ENCODE results near the gene C1QTNF5. TPM values are rescaled to one million over a fixed set of nuclear protein-coding genes. Genes with fewer than 3 reads are reported as not detected.

Gene C1QTNF5
- total and polyA plus RNA-seq, 7 experiments from 2014 or later, result not detected

- Histone ChIP-seq H3K4me3 (ENCODE audit: low read length) (no peak overlapping the region), H3K9me3 (ENCODE audit: control insufficient read depth in 2 of 3, low read length in 3 of 3) (no peaks in the 10 kb centered on the region), H3K36me3 (ENCODE audit: control insufficient read depth in 2 of 3, insufficient read depth in 3 of 3, low read length in 3 of 3) (no peaks in the 10 kb centered on the region), H3K27me3 (ENCODE audit: control insufficient read depth in 2 of 2, insufficient read depth in 2 of 2, low read length in 2 of 2) (no peaks in the 10 kb centered on the region), H3K4me1 (ENCODE audit: control insufficient read depth in 2 of 2, insufficient read depth in 2 of 2, low read length in 2 of 2) (peaks cover 12 to 18% of the 10 kb centered on the region in 2 donors), H3K27ac (ENCODE audit: low read depth, low read length) (no peak overlapping the region)
- Mint-ChIP-seq H3K27ac (peak overlapping the region in 1 of 9 donors; percentile 19), H3K27me3 (peaks cover 0 to 9% (median 0%) of the 10 kb centered on the region in 5 donors), H3K4me3 (no peak overlapping the region), H3K4me1 (peaks cover 0 to 22% (median 10%) of the 10 kb centered on the region in 7 donors), H3K9me3 (peaks cover 0 to 2% (median 0%) of the 10 kb centered on the region in 11 donors), H3K36me3 (no peaks in the 10 kb centered on the region)
- intact Hi-C loops (cut with micrococcal nuclease), result no loop called here
- CTCF ChIA-PET, result no interaction called here
- ATAC-seq, result no peak
- POLR2A ChIA-PET, result interaction anchor here (0.6 kb wide), 1 partner anchor 275 kb away, joined by 4 read pairs; no protein-coding TSS in a partner anchor
- DNase-seq, result no peak
These were observed 36.6 kb upstream of the C1QTNF5 start for GRCh38 chr11:119377112-119377901.

DNA sequence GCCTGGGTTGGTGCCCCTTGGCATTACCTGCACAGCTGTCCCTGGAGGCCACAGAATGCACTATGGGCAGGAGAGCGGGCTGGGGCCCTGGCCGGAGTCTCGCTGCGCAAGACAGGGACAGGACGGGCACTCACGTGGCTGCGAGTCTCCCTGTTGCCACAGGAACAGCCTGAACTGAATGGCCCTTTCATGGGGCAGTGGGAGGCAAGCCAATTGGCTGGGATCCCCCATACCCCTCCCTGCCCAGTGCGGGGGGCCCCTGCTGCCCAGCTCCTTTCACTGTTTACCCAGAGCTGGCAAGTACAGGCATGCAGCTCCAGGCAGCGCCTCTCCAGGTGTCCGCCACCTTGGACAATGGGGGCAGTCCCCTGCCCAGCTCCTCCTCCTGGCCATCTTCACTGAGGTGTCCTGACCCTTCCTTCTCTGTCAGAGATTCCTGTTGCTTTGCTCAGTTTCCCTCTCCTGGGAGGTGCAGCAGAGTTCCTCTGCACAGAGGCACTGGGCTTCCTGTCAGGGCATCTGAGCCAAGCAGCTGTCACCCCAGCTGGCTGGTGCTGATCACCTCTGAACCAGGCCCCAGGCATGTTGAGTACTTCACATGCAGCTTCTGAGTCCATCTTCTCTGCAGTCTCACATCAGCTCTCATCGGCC is 35.6 kb upstream of the C1QTNF5 start:
- intact Hi-C loops (cut with micrococcal nuclease), result no loop called here
- no peak overlapping the region for H3K4me3 Mint-ChIP-seq
- H3K36me3 ChIP-seq (ENCODE audit: control insufficient read depth in 2 of 3, insufficient read depth in 3 of 3, low read length in 3 of 3), result no peaks in the 10 kb centered on the region
- H3K4me1 Mint-ChIP-seq, result peaks cover 0 to 17% (median 6%) of the 10 kb centered on the region in 7 donors
- H3K9me3 ChIP-seq (ENCODE audit: control insufficient read depth in 2 of 3, low read length in 3 of 3), result no peaks in the 10 kb centered on the region
- no peaks in the 10 kb centered on the region for H3K27me3 ChIP-seq (ENCODE audit: control insufficient read depth in 2 of 2, insufficient read depth in 2 of 2, low read length in 2 of 2)
- DNase-seq (no peak), ATAC-seq (no peak)
- no peak overlapping the region for H3K27ac ChIP-seq (ENCODE audit: low read depth, low read length)
- no peak overlapping the region for H3K4me3 ChIP-seq (ENCODE audit: low read length)
- H3K27ac Mint-ChIP-seq, result peak overlapping the region in 1 of 9 donors; percentile 25
- H3K27me3 Mint-ChIP-seq, result peaks cover 0 to 6% (median 3%) of the 10 kb centered on the region in 5 donors
- no peaks in the 10 kb centered on the region for H3K9me3 Mint-ChIP-seq
- peaks cover 5 to 11% of the 10 kb centered on the region in 2 donors for H3K4me1 ChIP-seq (ENCODE audit: control insufficient read depth in 2 of 2, insufficient read depth in 2 of 2, low read length in 2 of 2)
- ChIA-PET CTCF (interaction anchor here (0.6 to 0.7 kb wide), 2 partner anchors 23 to 70 kb away, joined by 3 read pairs; no protein-coding TSS in a partner anchor), POLR2A (interaction anchor here (0.6 kb wide), 1 partner anchor 274 kb away, joined by 4 read pairs; no protein-coding TSS in a partner anchor)
- no peaks in the 10 kb centered on the region for H3K36me3 Mint-ChIP-seq

GRCh38 chr11:119375337-119376196 is 34.9 kb upstream of the C1QTNF5 start:
- Mint-ChIP-seq H3K4me3 (no peak overlapping the region), H3K27me3 (peaks cover 0 to 10% (median 4%) of the 10 kb centered on the region in 5 donors), H3K27ac (no peak overlapping the region), H3K9me3 (no peaks in the 10 kb centered on the region), H3K36me3 (no peaks in the 10 kb centered on the region), H3K4me1 (peaks cover 0 to 10% (median 6%) of the 10 kb centered on the region in 7 donors)
- DNase-seq, result no peak
- H3K4me3 ChIP-seq (ENCODE audit: low read length), result no peak overlapping the region
- no peak for ATAC-seq
- H3K36me3 ChIP-seq (ENCODE audit: control insufficient read depth in 2 of 3, insufficient read depth in 3 of 3, low read length in 3 of 3), result no peaks in the 10 kb centered on the region
- peaks cover 0 to 11% of the 10 kb centered on the region in 2 donors for H3K4me1 ChIP-seq (ENCODE audit: control insufficient read depth in 2 of 2, insufficient read depth in 2 of 2, low read length in 2 of 2)
- ChIA-PET CTCF (interaction anchor here (0.7 to 2.7 kb wide), 3 partner anchors 14 to 22 kb away, joined by 3 to 14 read pairs (median 3); no protein-coding TSS in a partner anchor), POLR2A (interaction anchor here (0.7 kb wide), 1 partner anchor 461 kb away, joined by 3 read pairs; no protein-coding TSS in a partner anchor)
- no peak overlapping the region for H3K27ac ChIP-seq (ENCODE audit: low read depth, low read length)
- intact Hi-C loops (cut with micrococcal nuclease), result no loop called here
- H3K27me3 ChIP-seq (ENCODE audit: control insufficient read depth in 2 of 2, insufficient read depth in 2 of 2, low read length in 2 of 2), result no peaks in the 10 kb centered on the region
- H3K9me3 ChIP-seq (ENCODE audit: control insufficient read depth in 2 of 3, low read length in 3 of 3), result no peaks in the 10 kb centered on the region

DNA sequence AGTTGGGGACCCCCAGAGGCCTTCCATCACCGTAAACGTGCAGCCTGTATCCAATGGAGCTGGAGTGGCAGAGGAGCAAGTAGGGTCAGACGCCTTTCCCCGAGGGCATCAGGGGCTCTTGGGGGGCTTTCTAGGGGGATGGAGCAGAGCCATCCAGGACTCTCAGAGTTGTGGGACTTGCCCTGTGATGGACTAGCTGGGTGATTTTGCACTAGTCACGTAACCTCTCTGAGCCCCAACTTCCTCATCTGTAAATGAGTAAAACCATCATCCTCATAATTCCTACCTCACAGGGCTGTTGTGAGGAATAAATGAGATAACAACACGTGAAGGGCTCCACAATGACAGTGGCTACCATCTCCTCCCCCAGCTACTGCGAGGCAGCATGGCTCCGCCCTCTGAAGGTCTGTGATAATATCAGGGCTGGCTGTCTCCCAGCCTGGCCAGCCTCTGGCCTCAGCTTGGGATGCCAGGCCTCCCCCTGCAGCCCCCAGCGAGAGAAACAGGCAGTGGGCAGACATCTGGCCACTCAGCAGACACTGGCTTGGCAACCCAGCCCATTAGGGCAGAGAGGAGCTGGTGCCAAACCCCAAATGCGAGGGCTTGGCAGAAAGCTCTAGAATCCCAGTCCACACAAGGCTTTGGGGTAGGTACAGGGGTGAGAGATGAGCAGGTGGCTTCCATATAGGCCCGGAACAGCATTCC is 34.1 kb upstream of the C1QTNF5 start:
- intact Hi-C loops (cut with micrococcal nuclease), result loop anchor here (1.0 kb wide), 1 partner anchor 18 kb away; no protein-coding TSS in a partner anchor
- Mint-ChIP-seq H3K4me3 (no peak overlapping the region), H3K4me1 (peaks cover 0 to 10% (median 6%) of the 10 kb centered on the region in 7 donors), H3K27ac (no peak overlapping the region), H3K27me3 (peaks cover 3 to 18% (median 6%) of the 10 kb centered on the region in 5 donors), H3K9me3 (no peaks in the 10 kb centered on the region), H3K36me3 (no peaks in the 10 kb centered on the region)
- Histone ChIP-seq H3K36me3 (ENCODE audit: control insufficient read depth in 2 of 3, insufficient read depth in 3 of 3, low read length in 3 of 3) (no peaks in the 10 kb centered on the region), H3K27ac (ENCODE audit: low read depth, low read length) (no peak overlapping the region), H3K9me3 (ENCODE audit: control insufficient read depth in 2 of 3, low read length in 3 of 3) (no peaks in the 10 kb centered on the region), H3K4me1 (ENCODE audit: control insufficient read depth in 2 of 2, insufficient read depth in 2 of 2, low read length in 2 of 2) (peaks cover 0 to 11% of the 10 kb centered on the region in 2 donors), H3K27me3 (ENCODE audit: control insufficient read depth in 2 of 2, insufficient read depth in 2 of 2, low read length in 2 of 2) (no peaks in the 10 kb centered on the region), H3K4me3 (ENCODE audit: low read length) (no peak overlapping the region)
- DNase-seq, result no peak
- ChIA-PET CTCF (interaction anchor here (1.1 to 2.7 kb wide), 2 partner anchors 15 to 18 kb away, joined by 3 to 14 read pairs; no protein-coding TSS in a partner anchor), POLR2A (interaction anchor here (0.7 kb wide), 1 partner anchor 460 kb away, joined by 3 read pairs; no protein-coding TSS in a partner anchor)
- ATAC-seq, result no peak

DNA sequence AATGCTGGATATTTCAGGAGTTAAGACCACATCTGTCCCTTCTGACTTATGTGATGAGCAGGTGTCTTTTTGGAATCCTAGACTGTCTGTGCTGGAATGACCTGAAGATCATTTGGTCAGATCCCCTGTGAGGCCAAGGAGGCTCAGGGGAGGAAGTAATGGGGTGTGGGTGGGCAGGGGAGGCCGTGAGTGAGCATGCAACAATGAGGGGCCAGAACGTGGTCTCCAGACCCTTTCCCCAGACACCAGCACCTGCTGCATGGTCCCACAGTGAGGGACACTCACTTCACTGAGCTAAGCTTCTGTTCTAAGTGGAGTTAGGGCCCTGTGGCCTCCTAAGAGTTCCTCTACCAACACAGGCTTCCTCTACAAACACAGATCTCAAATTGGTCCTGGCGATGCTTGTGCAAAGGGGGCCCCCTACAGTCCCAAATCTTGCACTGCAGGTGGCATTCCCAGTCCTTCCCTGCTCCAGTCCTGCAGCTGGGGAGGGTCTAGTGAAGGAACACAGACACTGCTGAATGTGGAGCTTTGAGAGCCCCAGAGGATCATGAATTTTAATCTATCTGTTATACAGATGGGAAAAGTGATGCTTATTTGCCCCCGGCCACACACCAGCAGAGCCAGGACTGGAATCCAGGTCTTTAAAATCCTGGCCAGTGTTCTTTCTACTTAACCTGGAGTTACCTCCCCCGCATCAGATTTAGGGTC is 33.4 kb upstream of the C1QTNF5 start:
- ATAC-seq, result peak; percentile 60
- no peak overlapping the region for H3K4me3 ChIP-seq (ENCODE audit: low read length)
- peaks cover 0 to 11% of the 10 kb centered on the region in 2 donors for H3K4me1 ChIP-seq (ENCODE audit: control insufficient read depth in 2 of 2, insufficient read depth in 2 of 2, low read length in 2 of 2)
- H3K27me3 ChIP-seq (ENCODE audit: control insufficient read depth in 2 of 2, insufficient read depth in 2 of 2, low read length in 2 of 2), result no peaks in the 10 kb centered on the region
- H3K4me3 Mint-ChIP-seq, result no peak overlapping the region
- H3K36me3 Mint-ChIP-seq, result no peaks in the 10 kb centered on the region
- H3K36me3 ChIP-seq (ENCODE audit: control insufficient read depth in 2 of 3, insufficient read depth in 3 of 3, low read length in 3 of 3), result no peaks in the 10 kb centered on the region
- H3K4me1 Mint-ChIP-seq, result peaks cover 0 to 10% (median 6%) of the 10 kb centered on the region in 7 donors
- ChIA-PET POLR2A (interaction anchor here (0.9 kb wide), 1 partner anchor 34 kb away, joined by 3 read pairs; the partner anchor contains the start of gene C1QTNF5), CTCF (interaction anchor here (1.0 to 2.7 kb wide), 5 partner anchors 7 to 36 kb away, joined by 3 to 14 read pairs (median 3); partner anchors contain the start of gene USP2)
- no peaks in the 10 kb centered on the region for H3K9me3 Mint-ChIP-seq
- no peak overlapping the region for H3K27ac ChIP-seq (ENCODE audit: low read depth, low read length)
- H3K27me3 Mint-ChIP-seq, result peaks cover 5 to 23% (median 9%) of the 10 kb centered on the region in 5 donors
- peak in 6 of 9 donors; percentile 23 to 46 (median 28) for DNase-seq
- no peak overlapping the region for H3K27ac Mint-ChIP-seq
- no peaks in the 10 kb centered on the region for H3K9me3 ChIP-seq (ENCODE audit: control insufficient read depth in 2 of 3, low read length in 3 of 3)
- intact Hi-C loops (cut with micrococcal nuclease), result loop anchor here (1.0 kb wide), 1 partner anchor 18 kb away; no protein-coding TSS in a partner anchor
